Loucy (cell line): ENCODE results near the gene FPR2.

Source experiments
- H2AFZ ChIP-seq: fragments of 200-600 bp; sonication (generic); 2 replicates; pipeline ENCODE4 v1.6.0; 2016; ENCODE audit warnings: antibody characterized with exemption, mild to moderate bottlenecking, low read length, moderate library complexity
- H3F3A ChIP-seq: fragments of 200-600 bp; 2 replicates; pipeline ENCODE4 v1.6.0; 2016; ENCODE audit warnings: antibody characterized with exemption, low read depth, mild to moderate bottlenecking
- H3K27me3 ChIP-seq: fragments of 200-600 bp; sonication (generic); 2 replicates; pipeline ENCODE4 v1.6.1; 2014; ENCODE audit warnings: low read length, mild to moderate bottlenecking; ENCODE audit not compliant: insufficient read depth, poor library complexity, severe bottlenecking
- H3K36me3 ChIP-seq: fragments of 200-600 bp; sonication (generic); 2 replicates; pipeline ENCODE4 v1.6.1; 2016; ENCODE audit warnings: low read length; ENCODE audit not compliant: insufficient read depth
- H3K4me1 ChIP-seq: fragments of 200-600 bp; sonication (generic); 2 replicates; pipeline ENCODE4 v1.5.1; 2014; ENCODE audit warnings: low read length, mild to moderate bottlenecking; ENCODE audit not compliant: insufficient read depth, poor library complexity, severe bottlenecking
- H3K4me2 ChIP-seq: fragments of 200-600 bp; sonication (generic); 2 replicates; pipeline ENCODE4 v1.6.0; 2014; ENCODE audit warnings: antibody characterized with exemption, low read length, low read depth, mild to moderate bottlenecking; ENCODE audit not compliant: poor library complexity, severe bottlenecking
- H3K4me3 ChIP-seq: fragments of 200-600 bp; sonication (generic); 2 replicates; pipeline ENCODE4 v1.5.1; 2014; ENCODE audit warnings: low read length, mild to moderate bottlenecking, mixed read lengths; ENCODE audit not compliant: poor library complexity, severe bottlenecking
- H3K79me2 ChIP-seq: fragments of 200-600 bp; sonication (generic); 2 replicates; pipeline ENCODE4 v1.6.1; 2014; ENCODE audit warnings: low read length; ENCODE audit not compliant: insufficient read depth
- H3K9ac ChIP-seq: fragments of 200-600 bp; sonication (generic); 2 replicates; pipeline ENCODE4 v1.6.0; 2014; ENCODE audit warnings: mild to moderate bottlenecking, low read depth, low read length, moderate library complexity; ENCODE audit not compliant: poor library complexity, severe bottlenecking
- H3K9me2 ChIP-seq: fragments of 200-600 bp; sonication (generic); replicated peaks from 2 replicates; pipeline ENCODE4 v1.6.1; 2016; ENCODE audit warnings: low read depth, low read length, mixed read lengths
- H3K9me3 ChIP-seq: fragments of 200-600 bp; sonication (generic); 2 replicates; pipeline ENCODE4 v1.6.1; 2014; ENCODE audit warnings: mild to moderate bottlenecking, antibody characterized with exemption, low read length, low read depth; ENCODE audit not compliant: insufficient read depth
- H4K20me1 ChIP-seq: fragments of 200-600 bp; sonication (generic); 2 replicates; pipeline ENCODE4 v1.6.0; 2014; ENCODE audit warnings: antibody characterized with exemption, low read length, mild to moderate bottlenecking; ENCODE audit not compliant: insufficient read depth, poor library complexity, severe bottlenecking
- CTCF ChIP-seq: fragments of 200-600 bp; sonication (generic); conservative IDR thresholded peaks from 2 replicates; pipeline ENCODE4 v1.5.1; 2014; ENCODE audit warnings: mild to moderate bottlenecking, antibody characterized with exemption, low read length
- EZH2phosphoT487 ChIP-seq: fragments of 200-600 bp; IDR thresholded peaks from 2 replicates; pipeline ENCODE4 v1.6.1; 2018; ENCODE audit warnings: antibody characterized with exemption, mild to moderate bottlenecking, moderate library complexity, borderline replicate concordance

Gene FPR2

GRCh38 chr19:51722492-51722891 is 38.5 kb upstream of the FPR2 start:
- no peak overlapping the region for H3K4me2 ChIP-seq

GRCh38 chr19:51724543-51724942 is 36.4 kb upstream of the FPR2 start:
- Histone ChIP-seq H3K4me1 (no peaks in the 10 kb centered on the region), H3F3A (no peaks in the 10 kb centered on the region), H3K27me3 (no peaks in the 10 kb centered on the region), H3K9me2 (no peaks in the 10 kb centered on the region), H3K36me3 (no peaks in the 10 kb centered on the region), H3K4me3 (no peak overlapping the region), H4K20me1 (no peaks in the 10 kb centered on the region), H3K9ac (no peak overlapping the region), H3K79me2 (no peaks in the 10 kb centered on the region), H3K4me2 (no peak overlapping the region), H2AFZ (no peak overlapping the region), H3K9me3 (no peaks in the 10 kb centered on the region; the same call in 1 of the 2 replicates)
- TF ChIP-seq CTCF (no peak), EZH2phosphoT487 (no peak)

More at GRCh38 chr19:51722492-51722891, 38.5 kb upstream of the FPR2 start:
- Histone ChIP-seq H3K79me2 (no peaks in the 10 kb centered on the region), H3K9ac (no peak overlapping the region), H3K4me1 (no peaks in the 10 kb centered on the region), H3K9me3 (no peaks in the 10 kb centered on the region; the same call in 1 of the 2 replicates), H3K36me3 (no peaks in the 10 kb centered on the region), H3K4me3 (no peak overlapping the region), H3F3A (no peaks in the 10 kb centered on the region), H3K27me3 (no peaks in the 10 kb centered on the region), H4K20me1 (no peaks in the 10 kb centered on the region), H2AFZ (no peak overlapping the region), H3K9me2 (no peaks in the 10 kb centered on the region)
- no peak for TF ChIP-seq EZH2phosphoT487
- TF ChIP-seq CTCF: no peak

- Histone ChIP-seq H3K9me2 (no peaks in the 10 kb centered on the region), H3K4me2 (no peak overlapping the region), H3F3A (no peaks in the 10 kb centered on the region), H4K20me1 (no peaks in the 10 kb centered on the region), H3K79me2 (no peaks in the 10 kb centered on the region), H3K27me3 (no peaks in the 10 kb centered on the region), H2AFZ (no peak overlapping the region), H3K4me1 (no peaks in the 10 kb centered on the region), H3K4me3 (no peak overlapping the region), H3K36me3 (no peaks in the 10 kb centered on the region), H3K9ac (no peak overlapping the region), H3K9me3 (no peaks in the 10 kb centered on the region; the same call in 1 of the 2 replicates)
- no peak for TF ChIP-seq CTCF
- TF ChIP-seq EZH2phosphoT487: no peak
These were observed 34.9 kb upstream of the FPR2 start for GRCh38 chr19:51726049-51726448.
